GM12872 (cell line): ENCODE data around the gene SLC6A20.

ENCODE experiments used
- CTCF ChIP-seq: IDR thresholded peaks from 3 replicates; pipeline ENCODE4 v1.5.1; 2011; ENCODE audit warnings: low read depth, mild to moderate bottlenecking, low read length, moderate library complexity; ENCODE audit not compliant: insufficient read depth

SLC6A20 gene

GRCh38 chr3:45751537-45752242 lies 44.6 kb downstream of the SLC6A20 start:
- TF ChIP-seq CTCF: no peak

GRCh38 chr3:45749880-45750279 lies 46.5 kb downstream of the SLC6A20 start:
- TF ChIP-seq CTCF: no peak

- TF ChIP-seq CTCF: no peak
These were observed 48.3 kb downstream of the SLC6A20 start for GRCh38 chr3:45748068-45748467.

GRCh38 chr3:45746777-45747622 lies 49.3 kb downstream of the SLC6A20 start:
- TF ChIP-seq CTCF: no peak

- no peak for TF ChIP-seq CTCF
These were observed 50.1 kb downstream of the SLC6A20 start for GRCh38 chr3:45746165-45746776.

- no peak for TF ChIP-seq CTCF
These were observed 53.8 kb downstream of the SLC6A20 start for GRCh38 chr3:45742461-45743089.
